Naive B cell (primary cell): ENCODE data around the gene C17orf50. TPM values are rescaled to one million over a fixed set of nuclear protein-coding genes. Genes with fewer than 3 reads are reported as not detected.

Experiments used
- ATAC-seq, 2 donors: fragments of 150-1000 bp; cut with Tn5 transposase; 2 replicates each; pipeline ENCODE4 v1.10.0; 2021; ENCODE audit warnings: low read depth in 2 of 2, mild to moderate bottlenecking in 2 of 2, moderate library complexity in 2 of 2
- DNase-seq: peaks from one replicate; pipeline ENCODE4 v3.0.0; 2022
- H3K27ac Mint-ChIP-seq, 6 donors: one replicate each; pipeline ENCODE4 v1.8.0; 2020 to 2022; ENCODE audit warnings: mild to moderate bottlenecking in 6 of 6, mixed read lengths in 6 of 6, moderate library complexity in 5 of 6, inconsistent platforms in 2 of 6
- H3K27me3 Mint-ChIP-seq, 3 donors: one replicate each; pipeline ENCODE4 v1.8.0; 2021 to 2022; ENCODE audit warnings: mixed read lengths in 3 of 3, mild to moderate bottlenecking in 1 of 3
- H3K36me3 Mint-ChIP-seq, 2 donors: one replicate each; pipeline ENCODE4 v1.8.0; 2020 to 2022; ENCODE audit warnings: mixed read lengths in 2 of 2, inconsistent platforms in 1 of 2, mild to moderate bottlenecking in 1 of 2
- H3K4me1 Mint-ChIP-seq, 3 donors: one replicate each; pipeline ENCODE4 v1.8.0; 2020 to 2022; ENCODE audit warnings: mixed read lengths in 3 of 3, inconsistent platforms in 1 of 3, mild to moderate bottlenecking in 1 of 3, moderate library complexity in 1 of 3
- H3K4me3 Mint-ChIP-seq, 8 donors: one replicate each; pipeline ENCODE4 v1.8.0; 2020 to 2022; ENCODE audit warnings: mild to moderate bottlenecking in 8 of 8, mixed read lengths in 8 of 8, moderate library complexity in 8 of 8, inconsistent platforms in 2 of 8
- H3K9me3 Mint-ChIP-seq, 7 donors: one replicate each; pipeline ENCODE4 v1.8.0; 2020 to 2022; ENCODE audit warnings: mixed read lengths in 7 of 7, mild to moderate bottlenecking in 5 of 7, inconsistent platforms in 2 of 7, moderate library complexity in 1 of 7
- polyA plus RNA-seq, 6 donors: library from polyadenylated mRNA; unstranded; fragments of 300-500 nt; fragmentation: Illumina TruSeq; gene quantifications; one replicate each; pipeline ENCODE4 v1.2.3, GENCODE V29; 2021; ENCODE audit warnings: low read depth in 6 of 6

Gene C17orf50
- polyA plus RNA-seq, 6 donors from 2014 or later = not detected

DNA sequence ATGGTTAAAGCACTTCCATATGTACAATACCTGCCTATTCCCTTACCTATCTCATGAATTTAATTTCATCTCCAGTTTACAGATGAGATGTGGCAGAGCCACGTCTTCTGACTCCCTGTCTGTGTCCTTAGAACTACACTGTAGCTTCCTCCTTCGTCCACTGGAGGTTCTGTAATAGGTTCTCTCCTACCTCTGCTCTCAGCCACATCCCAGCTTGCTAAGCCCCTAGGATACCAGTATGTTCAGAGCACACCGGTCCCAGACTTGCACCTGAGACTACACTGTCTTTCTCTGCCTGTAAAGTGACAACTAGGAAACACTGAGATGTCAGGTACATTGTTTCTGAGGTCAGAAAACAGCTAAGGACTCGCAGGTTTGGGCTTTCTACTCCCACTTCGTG is 33.1 kb upstream of the C17orf50 start:
- Mint-ChIP-seq H3K27ac (no peak overlapping the region), H3K4me1 (peaks cover 12 to 28% (median 12%) of the 10 kb centered on the region in 3 donors), H3K27me3 (peaks cover 6 to 14% (median 12%) of the 10 kb centered on the region in 3 donors), H3K4me3 (no peak overlapping the region), H3K9me3 (no peaks in the 10 kb centered on the region), H3K36me3 (peaks cover 43 to 45% of the 10 kb centered on the region in 2 donors)
- no peak for ATAC-seq
- DNase-seq = no peak

DNA sequence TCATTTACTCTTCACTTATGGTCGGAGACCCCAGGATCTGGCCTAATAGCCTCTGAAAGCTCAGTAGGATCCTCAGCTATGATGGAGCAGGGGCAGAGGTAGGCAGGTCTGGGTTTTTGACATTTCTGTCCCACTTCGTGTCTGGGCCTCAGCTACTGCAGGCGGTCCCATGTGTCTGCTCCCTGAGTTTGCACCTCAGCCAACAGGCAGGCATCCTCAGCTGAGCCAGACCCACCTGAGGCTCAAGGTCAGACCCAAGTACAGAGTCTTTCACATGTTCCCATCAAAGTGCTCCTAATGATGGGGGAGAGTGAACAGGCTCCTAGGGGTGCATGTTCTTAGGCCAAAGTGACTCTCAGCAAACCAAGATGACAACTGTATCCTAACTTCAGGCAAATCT is 32.1 kb upstream of the C17orf50 start:
- ATAC-seq = no peak
- no peak for DNase-seq
- Mint-ChIP-seq H3K36me3 (peaks cover 39 to 40% of the 10 kb centered on the region in 2 donors), H3K4me1 (peaks cover 12 to 28% (median 12%) of the 10 kb centered on the region in 3 donors), H3K27me3 (peaks cover 6 to 14% (median 12%) of the 10 kb centered on the region in 3 donors), H3K9me3 (no peaks in the 10 kb centered on the region), H3K27ac (peak overlapping the region in 1 of 6 donors; percentile 9), H3K4me3 (no peak overlapping the region)

DNA sequence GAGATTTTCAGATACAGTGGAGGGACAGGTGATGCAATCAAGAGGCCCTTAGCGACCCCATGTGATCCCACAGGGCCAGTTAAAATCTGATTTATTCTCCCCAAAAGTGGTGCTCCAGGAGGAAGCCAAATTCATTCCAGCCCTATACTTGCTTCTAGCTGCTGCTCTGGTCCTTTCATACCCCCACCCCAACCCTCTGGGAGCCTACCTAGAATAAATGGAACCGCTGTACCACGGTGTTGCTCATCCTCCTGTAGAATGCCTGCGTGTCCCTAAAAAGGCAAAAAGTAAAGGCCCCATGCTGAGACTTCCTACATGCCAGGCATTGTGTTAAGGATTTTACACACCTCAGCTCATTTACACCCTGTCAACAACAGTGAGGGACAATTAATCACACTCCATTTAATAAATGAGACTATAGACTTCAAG is 31.3 kb upstream of the C17orf50 start:
- no peaks in the 10 kb centered on the region for H3K9me3 Mint-ChIP-seq
- no peak for DNase-seq
- peak overlapping the region in 1 of 8 donors; percentile 29 for H3K4me3 Mint-ChIP-seq
- peaks cover 6 to 14% (median 12%) of the 10 kb centered on the region in 3 donors for H3K27me3 Mint-ChIP-seq
- peaks cover 30 to 32% of the 10 kb centered on the region in 2 donors for H3K36me3 Mint-ChIP-seq
- H3K4me1 Mint-ChIP-seq = peaks cover 12 to 28% (median 12%) of the 10 kb centered on the region in 3 donors
- peak overlapping the region in 2 of 6 donors; percentile 33 to 66 for H3K27ac Mint-ChIP-seq
- no peak for ATAC-seq

DNA sequence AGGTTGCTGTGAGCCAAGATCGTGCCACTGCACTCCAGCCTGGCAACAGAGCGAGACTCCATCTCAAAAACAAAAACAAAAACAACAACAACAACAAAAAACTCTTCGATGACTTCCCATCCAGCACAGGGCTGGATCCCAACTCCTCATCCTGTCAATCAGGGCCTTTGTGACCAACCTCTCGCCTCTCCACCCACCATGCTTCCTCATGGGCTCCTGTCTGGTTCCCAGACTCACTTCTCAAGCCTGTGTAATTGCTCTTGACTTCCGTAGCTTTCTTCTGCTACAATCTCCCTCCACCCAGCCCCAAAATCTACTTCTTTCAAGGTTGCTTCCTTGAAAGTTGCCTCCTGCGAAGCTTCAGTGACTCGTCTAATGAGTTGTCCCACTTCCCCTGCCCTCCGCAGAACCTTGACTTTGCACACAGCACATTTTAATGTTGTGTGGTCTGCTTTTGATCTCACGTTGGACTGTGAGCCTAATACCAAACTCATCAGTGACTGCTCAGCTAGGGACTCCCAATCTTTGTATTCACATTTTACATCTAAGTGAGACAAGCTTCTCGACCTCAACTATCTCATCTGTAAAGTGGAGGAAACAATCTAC is 30.2 kb upstream of the C17orf50 start:
- Mint-ChIP-seq H3K4me3 (peak overlapping the region in 7 of 8 donors; percentile 29 to 86 (median 69)), H3K4me1 (peaks cover 12 to 28% (median 12%) of the 10 kb centered on the region in 3 donors), H3K27ac (no peak overlapping the region), H3K9me3 (no peaks in the 10 kb centered on the region), H3K27me3 (peaks cover 6 to 14% (median 12%) of the 10 kb centered on the region in 3 donors), H3K36me3 (peaks cover 19 to 21% of the 10 kb centered on the region in 2 donors)
- DNase-seq (no peak), ATAC-seq (no peak)

- peak; percentile 79 to 87 for ATAC-seq
- no peaks in the 10 kb centered on the region for H3K9me3 Mint-ChIP-seq
- H3K36me3 Mint-ChIP-seq = peaks cover 14 to 17% of the 10 kb centered on the region in 2 donors
- DNase-seq = peak; percentile 29
- peak within 1 kb of the TSS; percentile 69 to 90 (median 81) for H3K4me3 Mint-ChIP-seq
- H3K27me3 Mint-ChIP-seq = peaks cover 6 to 14% (median 12%) of the 10 kb centered on the region in 3 donors
- H3K4me1 Mint-ChIP-seq = peaks cover 12 to 28% (median 12%) of the 10 kb centered on the region in 3 donors
- peak within 1 kb of the TSS in 1 of 6 donors; percentile 93 for H3K27ac Mint-ChIP-seq
Observed at GRCh38 chr17:35731239-35731916, 29.3 kb upstream of the C17orf50 start, which contains the start of gene RASL10B. Gene RASL10B (plus strand): TSS chr17:35731639. CDS start chr17:35735185, 3,546 bp downstream.

GRCh38 chr17:35731917-35732805 is 28.5 kb upstream of the C17orf50 start:
- Mint-ChIP-seq H3K4me3 (peak overlapping the region; percentile 65 to 90 (median 78)), H3K4me1 (peaks cover 12 to 28% (median 12%) of the 10 kb centered on the region in 3 donors), H3K27ac (peak overlapping the region in 1 of 6 donors; percentile 59), H3K27me3 (peaks cover 6 to 14% (median 12%) of the 10 kb centered on the region in 3 donors), H3K9me3 (no peaks in the 10 kb centered on the region), H3K36me3 (peaks cover 14 to 15% of the 10 kb centered on the region in 2 donors)
- no peak for DNase-seq
- peak; percentile 30 to 38 for ATAC-seq

- Mint-ChIP-seq H3K4me3 (peak overlapping the region; percentile 55 to 80 (median 76)), H3K27ac (no peak overlapping the region)
- no peak for ATAC-seq
Observed at GRCh38 chr17:35732806-35733136, 27.9 kb upstream of the C17orf50 start.

DNA sequence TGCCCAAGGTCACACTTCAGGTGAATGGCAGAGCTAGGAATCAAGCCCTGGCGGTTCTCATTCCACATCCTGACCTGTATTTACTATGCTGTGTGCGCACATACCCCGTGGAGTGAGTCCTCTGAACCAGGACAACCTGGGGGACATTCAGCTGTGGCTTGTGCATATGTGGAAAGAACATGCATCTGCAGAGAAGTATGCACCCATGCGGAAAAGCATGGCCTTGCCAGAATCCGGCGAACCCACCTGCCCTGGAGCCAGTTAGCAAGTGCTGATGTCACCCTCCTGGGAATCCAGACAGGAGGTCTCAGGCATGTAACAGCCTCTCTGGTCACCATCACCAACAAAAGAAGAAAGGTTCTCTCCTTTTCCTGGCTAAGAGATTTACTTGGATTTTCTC is 27.3 kb upstream of the C17orf50 start:
- DNase-seq = no peak
- ATAC-seq = no peak
- Mint-ChIP-seq H3K9me3 (no peaks in the 10 kb centered on the region), H3K27ac (no peak overlapping the region), H3K36me3 (peaks cover 3 to 12% of the 10 kb centered on the region in 2 donors), H3K4me1 (peaks cover 12 to 28% (median 12%) of the 10 kb centered on the region in 3 donors), H3K4me3 (peak overlapping the region in 3 of 8 donors; percentile 20 to 79 (median 71)), H3K27me3 (peaks cover 6 to 14% (median 12%) of the 10 kb centered on the region in 3 donors)

More at GRCh38 chr17:35732806-35733136, 27.9 kb upstream of the C17orf50 start:
- H3K27me3 Mint-ChIP-seq = peaks cover 6 to 14% (median 12%) of the 10 kb centered on the region in 3 donors
- DNase-seq = no peak
- peaks cover 9 to 14% of the 10 kb centered on the region in 2 donors for H3K36me3 Mint-ChIP-seq
- peaks cover 12 to 28% (median 12%) of the 10 kb centered on the region in 3 donors for H3K4me1 Mint-ChIP-seq
- H3K9me3 Mint-ChIP-seq = no peaks in the 10 kb centered on the region

DNA sequence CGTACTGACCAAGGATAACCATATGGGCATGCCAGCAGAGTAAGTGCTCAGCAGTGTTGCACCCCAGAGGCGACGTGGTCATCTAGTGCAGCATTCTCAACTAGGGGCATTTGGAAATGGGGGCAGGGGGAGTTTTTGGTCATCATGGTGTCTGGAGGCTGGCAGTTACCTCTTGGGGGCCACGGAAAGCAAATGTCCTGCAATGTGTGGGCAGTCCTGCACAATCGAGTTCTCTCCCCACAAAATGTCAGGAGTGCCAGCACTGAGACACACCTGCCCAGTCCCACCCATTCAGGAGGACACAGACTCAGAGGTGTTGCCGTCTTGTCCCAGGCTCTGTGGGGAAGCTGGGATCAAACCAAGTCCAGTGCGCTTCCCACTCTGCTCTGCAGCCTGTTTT is 26.3 kb upstream of the C17orf50 start:
- Mint-ChIP-seq H3K4me1 (peaks cover 12 to 23% (median 12%) of the 10 kb centered on the region in 3 donors), H3K27me3 (peaks cover 7 to 16% (median 12%) of the 10 kb centered on the region in 3 donors), H3K9me3 (no peaks in the 10 kb centered on the region), H3K36me3 (peaks cover 0 to 8% of the 10 kb centered on the region in 2 donors), H3K27ac (no peak overlapping the region), H3K4me3 (no peak overlapping the region)
- DNase-seq (no peak), ATAC-seq (no peak)

GRCh38 chr17:35735036-35735805 is 25.5 kb upstream of the C17orf50 start:
- Mint-ChIP-seq H3K4me1 (peaks cover 11 to 16% (median 16%) of the 10 kb centered on the region in 3 donors), H3K9me3 (no peaks in the 10 kb centered on the region), H3K36me3 (peaks cover 0 to 6% of the 10 kb centered on the region in 2 donors), H3K27ac (no peak overlapping the region), H3K4me3 (no peak overlapping the region), H3K27me3 (peaks cover 13 to 22% (median 19%) of the 10 kb centered on the region in 3 donors)
- ATAC-seq (no peak), DNase-seq (no peak)

DNA sequence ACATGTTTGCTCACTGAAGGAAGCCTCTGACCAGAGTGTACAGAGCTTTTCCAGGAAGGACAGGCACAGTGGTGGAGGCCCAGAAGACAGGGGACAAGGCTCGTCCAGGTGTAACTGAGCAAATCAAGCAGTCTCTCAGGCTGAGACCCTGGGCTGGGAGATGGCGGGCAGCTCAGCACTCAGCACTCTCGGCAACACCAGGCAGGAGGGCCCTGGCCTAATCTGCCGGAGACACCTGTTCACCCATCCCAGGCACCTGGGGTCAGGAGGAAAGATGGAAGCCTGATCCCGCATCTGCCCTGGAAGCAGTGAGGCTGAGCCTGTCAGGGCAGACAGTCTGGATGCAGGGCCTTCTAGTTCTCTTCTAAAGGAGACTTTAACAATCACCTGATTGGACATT is 24.5 kb upstream of the C17orf50 start:
- H3K27me3 Mint-ChIP-seq = peaks cover 11 to 17% (median 14%) of the 10 kb centered on the region in 3 donors
- ATAC-seq = no peak
- H3K36me3 Mint-ChIP-seq = no peaks in the 10 kb centered on the region
- no peaks in the 10 kb centered on the region for H3K9me3 Mint-ChIP-seq
- no peak for DNase-seq
- no peak overlapping the region for H3K27ac Mint-ChIP-seq
- peaks cover 2 to 8% (median 5%) of the 10 kb centered on the region in 3 donors for H3K4me1 Mint-ChIP-seq
- H3K4me3 Mint-ChIP-seq = no peak overlapping the region

- ATAC-seq (no peak), DNase-seq (no peak)
- Mint-ChIP-seq H3K4me1 (peaks cover 6 to 8% (median 8%) of the 10 kb centered on the region in 3 donors), H3K9me3 (no peaks in the 10 kb centered on the region), H3K27me3 (peaks cover 17 to 37% (median 35%) of the 10 kb centered on the region in 3 donors), H3K36me3 (no peaks in the 10 kb centered on the region), H3K4me3 (no peak overlapping the region), H3K27ac (no peak overlapping the region)
Observed at GRCh38 chr17:35738519-35739133, 22.1 kb upstream of the C17orf50 start.
